Measurements from ENCODE around the gene TRPM3.

TRPM3 gene

DNA sequence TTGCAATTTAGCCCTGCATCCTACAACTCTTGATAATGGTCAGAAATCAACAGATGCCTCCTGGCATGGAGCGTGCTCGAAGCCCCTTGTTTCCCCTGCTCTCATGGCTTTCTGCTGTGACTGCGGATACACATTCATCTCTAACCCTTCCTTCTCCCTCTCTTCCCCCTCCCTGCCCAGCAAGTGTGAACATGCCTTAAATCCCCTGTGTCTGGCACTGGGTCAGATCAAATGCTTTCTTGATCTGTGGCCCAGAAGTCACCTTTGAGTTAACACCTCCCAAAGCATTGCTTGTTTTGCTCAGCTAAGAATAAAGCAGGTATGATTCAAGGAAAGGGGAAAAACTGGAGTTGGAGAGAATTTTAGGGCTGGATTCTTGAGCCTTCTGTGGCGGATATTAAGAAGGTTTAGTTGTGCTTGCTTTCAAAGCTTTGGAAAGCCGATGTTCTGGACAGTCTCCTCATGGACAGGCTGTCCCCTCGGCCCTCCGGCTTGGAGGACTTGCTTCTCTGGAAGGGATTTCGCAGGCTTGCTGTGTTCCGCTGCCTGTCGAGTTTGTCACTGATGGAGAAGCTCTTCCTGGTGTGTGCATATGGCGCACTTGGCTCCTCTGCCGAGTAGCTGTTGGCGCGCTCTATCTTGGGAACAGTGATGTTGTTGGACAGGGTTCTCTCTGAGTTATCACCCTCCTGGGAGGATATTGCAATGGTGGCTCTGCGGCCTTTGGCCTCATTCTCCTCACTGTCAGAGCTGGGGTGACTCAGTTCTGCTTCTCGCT lies 585.7 kb downstream of the TRPM3 start:
- no peak for DNase-seq (ENCODE audit: low read depth in 4 of 4, low spot score in 1 of 4)

DNA sequence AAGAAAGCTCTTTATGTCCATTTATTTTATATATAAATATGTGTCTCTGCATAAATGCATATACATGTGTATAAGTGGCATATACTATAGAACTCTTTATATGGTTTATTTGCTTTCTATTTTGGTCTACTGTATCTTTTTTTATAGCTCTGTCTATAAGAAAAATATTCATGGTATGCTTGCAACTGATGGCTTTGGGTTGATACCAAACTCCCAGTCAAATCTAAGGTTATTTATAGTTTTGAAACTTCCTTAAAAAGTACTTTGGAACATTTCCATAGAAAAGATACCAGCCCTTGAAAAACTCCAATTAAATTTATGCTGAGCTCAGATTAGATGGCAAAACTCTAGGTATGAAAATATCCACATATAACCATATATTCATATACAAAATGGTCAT lies 587.0 kb downstream of the TRPM3 start:
- no peak for DNase-seq (ENCODE audit: low read depth in 4 of 4, low spot score in 1 of 4)

DNA sequence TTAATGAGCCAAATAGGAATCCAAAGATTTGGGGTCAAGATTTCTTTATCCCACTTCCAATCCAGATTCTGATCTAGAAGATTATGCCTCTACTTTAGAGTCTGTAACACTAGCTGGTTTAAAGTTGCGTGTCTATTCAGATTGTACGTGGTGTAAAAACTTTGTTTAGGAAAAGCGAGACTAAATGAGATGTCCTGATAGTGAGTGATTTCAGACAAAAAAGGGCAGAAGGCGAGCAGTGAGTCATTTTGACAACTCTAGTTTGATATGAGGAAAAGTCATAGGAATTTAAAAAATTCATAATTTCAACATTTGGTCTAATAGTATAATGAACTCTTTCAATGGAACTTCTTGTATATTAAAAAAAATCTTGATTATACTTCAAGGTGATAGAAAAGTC lies 587.4 kb downstream of the TRPM3 start:
- DNase-seq (ENCODE audit: low read depth in 4 of 4, low spot score in 1 of 4), result no peak

DNA sequence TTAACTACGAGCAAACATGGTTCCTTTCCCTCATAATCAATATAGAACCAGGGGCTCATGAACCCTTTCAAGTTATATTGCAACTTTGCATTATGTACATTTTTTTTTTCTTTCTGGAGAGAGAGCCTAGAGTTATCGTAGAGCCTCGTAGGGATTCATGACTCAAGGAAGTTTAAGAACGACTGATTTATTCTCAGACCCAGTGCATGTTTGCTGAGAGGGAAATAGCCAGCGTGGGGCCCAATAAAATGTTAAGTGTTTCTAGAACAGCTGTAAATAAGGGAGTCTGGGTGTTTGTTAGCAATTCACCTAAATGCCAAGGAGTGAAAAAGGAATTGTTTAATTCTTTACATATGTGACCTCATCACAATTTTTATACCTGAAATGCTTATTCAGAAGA lies 587.9 kb downstream of the TRPM3 start:
- DNase-seq (ENCODE audit: low read depth in 4 of 4, low spot score in 1 of 4), result no peak

DNA sequence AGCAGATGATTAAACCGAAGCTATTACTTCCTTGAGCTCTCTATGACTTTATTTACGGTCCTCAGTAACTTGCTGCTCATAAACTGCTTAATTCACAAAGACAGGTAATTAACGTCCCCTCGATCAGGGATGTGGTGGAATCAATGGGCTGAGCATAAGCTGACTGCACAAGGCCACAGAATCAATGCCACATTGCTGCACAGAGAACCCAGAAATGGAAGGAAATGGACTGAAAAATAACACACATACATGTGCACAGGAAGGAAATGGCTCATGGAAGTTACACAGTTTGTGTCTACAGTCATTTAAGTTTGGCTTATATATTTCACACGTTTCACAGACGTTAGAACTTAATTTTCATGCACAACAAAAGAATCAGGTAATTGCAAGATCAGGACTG lies 588.7 kb downstream of the TRPM3 start:
- no peak for DNase-seq (ENCODE audit: low read depth in 4 of 4, low spot score in 1 of 4)

DNA sequence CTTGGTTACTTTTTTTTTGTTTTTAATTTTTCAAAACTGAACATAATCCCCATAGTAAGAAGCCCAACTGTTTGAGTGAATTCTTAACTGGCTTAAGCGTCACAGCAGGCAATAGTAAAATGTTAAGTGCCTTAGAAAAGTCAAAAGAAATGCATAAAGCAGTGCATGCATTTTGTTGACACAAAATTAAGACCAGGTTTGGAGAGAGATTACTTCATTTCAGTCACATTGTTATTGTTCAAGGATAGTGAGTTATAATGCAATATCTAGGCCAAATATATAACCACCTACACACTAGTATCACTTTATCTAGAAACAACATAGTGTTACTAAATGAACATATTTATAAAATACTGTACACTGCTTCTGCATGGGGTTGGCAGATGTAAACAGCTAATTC lies 590.1 kb downstream of the TRPM3 start:
- no peak for DNase-seq (ENCODE audit: low read depth in 4 of 4, low spot score in 1 of 4)

DNA sequence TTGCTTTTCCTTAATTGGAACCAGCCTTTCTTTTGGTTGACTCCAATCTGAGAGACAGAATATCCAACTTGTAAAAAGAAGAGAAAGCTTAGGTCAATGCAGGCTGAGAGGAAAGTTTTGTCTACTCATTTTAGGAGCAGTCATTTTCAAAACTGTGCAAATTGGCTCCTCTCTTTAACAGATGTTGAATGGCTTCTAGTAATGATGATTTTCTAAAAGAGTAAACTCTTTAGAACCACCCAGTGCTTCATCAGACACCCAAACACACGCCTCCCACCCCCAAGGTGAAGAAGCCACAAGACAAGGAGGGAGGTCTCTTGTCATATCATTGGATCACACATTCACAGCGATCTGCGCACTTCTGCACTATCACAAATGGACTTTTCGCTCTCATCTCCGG lies 590.7 kb downstream of the TRPM3 start:
- DNase-seq (ENCODE audit: low read depth in 4 of 4, low spot score in 1 of 4), result no peak

DNA sequence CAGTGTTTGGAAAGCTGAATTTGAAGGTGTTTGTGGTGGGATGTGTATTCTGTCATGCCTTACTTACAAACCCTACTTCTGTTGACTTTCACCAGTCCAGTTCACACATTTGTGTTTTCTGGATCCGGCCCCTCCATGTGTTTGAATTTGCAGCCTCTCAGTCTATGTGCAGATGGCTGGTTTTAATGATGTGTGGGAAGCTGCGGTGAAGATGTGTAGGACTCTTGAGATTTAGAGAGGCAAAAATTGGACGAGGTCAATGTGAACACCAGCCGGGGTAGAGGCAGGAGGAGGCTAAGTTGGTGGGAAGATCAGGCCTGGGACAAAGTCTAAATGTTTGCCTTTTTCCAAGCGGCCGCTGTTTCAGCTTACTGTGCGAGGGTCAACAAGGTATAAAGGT lies 591.6 kb downstream of the TRPM3 start:
- no peak for DNase-seq (ENCODE audit: low read depth in 4 of 4, low spot score in 1 of 4)

DNA sequence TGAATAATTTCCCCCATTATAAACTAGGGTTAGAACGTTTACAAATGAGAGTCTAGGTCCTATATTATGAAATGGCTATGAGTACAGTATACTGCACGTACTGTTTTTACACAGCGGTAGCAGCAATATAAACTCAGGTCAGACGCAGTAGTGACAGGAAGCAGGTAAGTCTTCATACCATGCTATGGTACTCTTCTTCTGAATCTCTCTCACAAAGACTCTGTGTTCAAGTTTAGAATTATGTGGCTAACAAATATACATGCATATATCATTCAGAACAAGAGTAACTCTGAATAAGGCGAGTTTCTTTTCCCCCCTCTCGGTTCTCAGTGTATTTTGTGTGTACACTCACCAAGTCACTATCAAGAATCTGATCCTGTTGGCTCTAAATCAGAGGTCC lies 592.0 kb downstream of the TRPM3 start:
- DNase-seq (ENCODE audit: low read depth in 4 of 4, low spot score in 1 of 4), result no peak

DNA sequence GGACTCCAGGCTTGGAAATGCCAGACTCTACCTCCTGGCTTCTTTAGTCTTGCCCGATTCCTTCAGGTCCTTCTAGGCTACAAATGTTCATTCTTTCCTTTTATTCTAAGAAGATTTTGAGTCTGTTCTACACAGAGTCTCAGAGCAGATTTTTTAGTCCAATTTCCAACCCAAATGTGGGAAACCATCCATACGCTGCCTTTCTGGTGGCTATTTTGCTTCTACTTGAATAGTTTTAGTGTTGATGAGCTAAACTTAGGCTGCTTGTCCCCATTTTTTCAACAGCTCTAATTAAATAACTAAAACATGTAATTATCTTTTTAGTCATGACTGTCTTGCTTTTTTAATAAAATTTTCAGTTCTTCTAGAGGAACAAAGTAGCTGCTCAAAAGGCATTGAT lies 594.5 kb downstream of the TRPM3 start:
- no peak for DNase-seq (ENCODE audit: low read depth in 4 of 4, low spot score in 1 of 4)

DNA sequence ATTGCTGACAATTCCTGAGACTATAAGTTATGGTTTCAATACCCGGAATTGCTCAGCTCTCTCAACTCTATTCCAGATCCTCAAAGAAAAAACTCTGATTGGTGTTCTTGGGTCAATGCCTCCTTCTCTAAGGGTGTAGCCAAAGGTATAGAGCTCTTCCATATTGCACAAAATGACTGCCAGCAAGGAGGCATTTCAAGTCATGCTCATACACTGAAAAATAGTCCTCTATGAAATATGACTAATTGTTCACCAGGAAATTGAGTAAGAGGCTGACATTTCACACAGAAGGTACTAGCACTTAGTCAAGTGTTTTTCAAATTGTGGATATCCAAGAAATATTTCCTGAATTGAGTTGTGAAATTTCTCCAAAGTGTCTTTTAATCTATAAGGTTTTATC lies 595.9 kb downstream of the TRPM3 start:
- no peak for DNase-seq (ENCODE audit: low read depth in 4 of 4, low spot score in 1 of 4)

DNA sequence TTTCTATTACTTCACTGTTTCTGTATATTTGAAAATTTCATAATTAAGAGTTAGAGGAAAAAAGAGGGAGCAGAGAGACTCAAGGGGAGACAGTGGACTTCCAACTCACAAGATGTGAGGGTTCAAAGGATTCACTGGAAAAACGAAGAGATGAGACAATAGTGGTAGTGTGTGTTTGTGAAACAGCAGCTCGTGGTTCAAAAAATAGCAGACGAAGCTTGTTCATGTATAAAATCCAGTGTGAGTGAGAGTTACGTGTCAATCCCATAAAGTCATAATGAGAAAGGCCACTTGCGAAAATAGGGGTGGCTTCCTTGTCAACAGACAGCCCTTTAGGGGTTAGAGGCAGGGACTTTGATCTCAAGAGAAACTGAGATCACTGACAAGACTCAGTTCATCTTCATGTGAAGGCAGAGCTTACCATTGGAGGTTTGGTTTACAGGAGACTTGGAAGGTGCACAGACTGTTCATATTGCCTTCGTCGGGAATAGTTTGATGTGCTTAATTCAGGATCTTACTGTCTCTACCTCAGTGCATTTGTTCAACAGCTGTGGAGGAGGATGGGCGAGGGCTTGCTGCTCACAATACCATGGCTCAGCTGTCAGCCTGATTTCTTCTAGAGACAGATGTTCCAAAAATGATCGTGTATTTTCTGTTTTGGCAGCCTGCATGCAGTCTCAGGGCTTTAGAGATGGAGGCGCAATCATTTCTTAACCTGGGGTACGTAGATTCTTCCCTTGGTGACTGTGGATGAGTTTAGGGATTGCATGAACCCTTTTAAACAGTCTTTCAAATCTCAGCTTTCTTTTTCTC lies 601.3 kb downstream of the TRPM3 start:
- no peak for DNase-seq (ENCODE audit: low read depth in 4 of 4, low spot score in 1 of 4)

DNA sequence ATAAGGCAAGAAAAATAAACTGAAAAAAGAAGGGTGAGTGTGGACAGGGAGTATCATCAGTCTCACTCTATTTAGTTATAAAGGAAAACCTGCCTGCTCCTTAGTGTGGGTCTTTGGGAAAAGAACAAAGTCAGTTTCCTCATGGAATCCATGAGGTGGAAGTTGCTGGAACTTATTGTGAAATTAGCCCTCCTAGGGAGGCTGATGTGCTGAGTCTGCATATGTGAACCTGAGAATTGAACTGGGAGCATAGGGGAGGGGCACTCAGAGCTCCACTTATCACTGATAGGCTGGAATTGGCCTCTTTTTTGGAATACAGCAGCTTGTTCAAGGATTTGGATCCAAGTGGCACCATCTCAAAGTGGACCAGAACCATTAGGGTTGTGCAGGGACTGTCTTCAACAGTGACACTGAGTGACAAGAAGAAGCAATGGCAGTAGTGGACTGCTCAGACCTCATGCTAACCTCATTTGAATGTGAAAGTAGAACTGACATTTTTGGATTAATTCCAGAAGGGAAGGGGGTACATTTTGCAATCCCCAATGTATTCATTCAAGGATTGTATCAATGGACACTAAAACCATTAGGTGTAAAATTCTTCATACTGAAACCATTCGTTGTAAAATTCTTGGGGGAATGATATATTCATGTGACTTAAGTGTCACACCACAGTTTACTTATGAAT lies 603.4 kb downstream of the TRPM3 start:
- DNase-seq (ENCODE audit: low read depth in 4 of 4, low spot score in 1 of 4), result no peak

DNA sequence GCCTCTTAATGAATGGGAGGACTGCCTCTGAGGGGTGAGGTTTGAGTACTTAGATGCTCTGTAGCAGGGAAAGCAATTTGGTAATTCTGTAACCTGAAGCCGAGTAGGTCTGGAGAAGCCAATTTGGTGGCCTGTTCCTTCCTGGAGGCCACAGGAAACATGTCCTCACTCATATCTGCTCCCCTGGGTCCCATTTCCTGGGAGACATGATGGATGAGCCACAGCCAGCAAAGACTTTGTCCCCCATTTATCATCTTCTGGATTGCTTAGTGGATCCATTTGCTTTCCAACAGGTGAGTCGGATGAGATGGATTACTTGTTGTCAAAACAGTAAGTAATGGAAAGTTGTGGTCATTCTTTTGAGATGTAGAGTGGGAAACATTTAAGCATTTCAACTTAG lies 607.1 kb downstream of the TRPM3 start:
- no peak for DNase-seq (ENCODE audit: low read depth in 4 of 4, low spot score in 1 of 4)

DNA sequence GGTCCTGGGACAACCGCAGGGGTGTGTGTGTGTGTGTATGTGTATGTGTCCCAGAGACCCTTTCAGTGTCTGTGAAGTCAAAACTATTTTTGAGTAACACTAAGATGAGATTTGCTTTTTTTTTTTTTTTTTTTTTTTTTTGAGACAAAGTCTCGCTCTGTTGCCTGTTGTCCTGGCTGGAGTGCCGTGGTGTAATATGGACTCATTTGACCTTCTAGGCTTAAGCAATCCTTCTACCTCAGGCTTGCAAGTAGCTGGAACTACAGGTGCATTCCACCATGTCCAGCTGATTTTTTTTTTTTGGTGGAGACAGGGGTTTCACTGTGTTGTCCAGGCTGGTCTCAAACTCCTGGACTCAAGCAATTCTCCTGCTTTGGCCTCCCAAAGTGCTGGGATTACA lies 609.6 kb downstream of the TRPM3 start:
- DNase-seq (ENCODE audit: low read depth in 4 of 4, low spot score in 1 of 4), result no peak

DNA sequence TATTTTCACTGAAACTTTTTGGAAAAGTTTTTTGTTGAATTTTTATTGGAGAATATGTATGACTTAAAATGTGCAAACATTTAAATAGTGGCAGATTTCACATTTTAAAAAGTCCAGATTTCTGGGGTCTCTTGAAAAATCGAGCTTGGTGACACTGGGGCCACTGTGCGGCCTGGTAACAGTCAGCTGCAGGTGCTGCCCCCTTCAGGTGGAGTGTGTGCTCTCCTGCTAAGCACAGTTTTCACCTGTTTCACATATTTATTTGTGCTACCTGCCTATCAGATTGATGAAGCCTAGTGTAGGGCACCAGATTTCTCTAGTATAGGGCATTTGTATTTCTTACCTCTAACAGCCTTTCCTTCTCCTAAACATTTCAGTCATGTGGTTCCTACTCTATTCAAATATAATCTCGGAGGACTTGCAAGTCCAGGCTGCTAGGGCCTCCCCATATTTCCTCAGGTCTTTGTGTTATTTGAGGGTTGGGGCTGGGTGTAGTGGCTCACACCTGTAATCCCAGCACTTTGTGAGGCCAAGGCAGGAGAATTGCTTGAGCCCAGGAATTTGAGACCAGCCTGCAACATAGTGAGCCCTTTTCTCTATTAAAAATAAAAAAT lies 611.2 kb downstream of the TRPM3 start:
- DNase-seq (ENCODE audit: low read depth in 4 of 4, low spot score in 1 of 4), result peak in 2 of 4 experiments; percentile 11 to 28

DNA sequence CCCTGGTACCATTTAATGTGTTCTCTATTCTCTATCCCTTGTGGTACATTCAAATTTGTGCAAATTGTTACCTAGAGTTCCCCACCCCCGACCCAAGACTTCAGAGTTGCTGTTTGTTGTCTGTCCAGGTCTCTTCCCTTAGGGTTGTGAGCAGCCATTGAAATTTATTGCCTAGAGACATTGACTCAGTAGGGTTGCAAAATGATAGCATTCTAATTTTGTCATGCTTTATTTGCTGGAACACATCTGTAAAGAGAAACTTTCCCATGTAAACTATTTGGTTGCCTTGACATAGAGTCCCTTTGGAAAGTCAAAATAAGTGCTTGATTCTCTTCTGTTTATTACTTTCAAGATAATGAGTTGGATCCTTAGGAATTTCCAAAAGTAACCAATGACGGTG lies 615.3 kb downstream of the TRPM3 start:
- DNase-seq (ENCODE audit: low read depth in 4 of 4, low spot score in 1 of 4), result no peak

DNA sequence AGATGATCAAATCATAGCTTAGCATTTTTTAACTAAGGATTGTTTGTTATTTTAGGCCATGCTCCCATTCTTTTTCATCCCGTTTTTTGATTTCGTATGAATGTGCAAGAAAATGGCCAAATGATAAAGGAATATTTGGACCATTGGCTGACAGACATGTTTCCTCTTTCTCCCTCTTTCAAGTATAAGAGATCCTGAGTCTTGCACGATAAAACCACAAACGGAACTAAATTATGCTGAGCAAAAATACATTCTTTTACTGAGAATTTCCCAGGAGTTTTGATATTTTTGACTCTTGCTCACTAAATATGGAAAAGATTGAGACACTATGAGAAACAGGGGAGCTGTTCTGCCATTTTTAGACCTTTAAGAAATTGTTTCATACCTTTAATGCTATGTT lies 616.6 kb downstream of the TRPM3 start:
- DNase-seq (ENCODE audit: low read depth in 4 of 4, low spot score in 1 of 4), result no peak

DNA sequence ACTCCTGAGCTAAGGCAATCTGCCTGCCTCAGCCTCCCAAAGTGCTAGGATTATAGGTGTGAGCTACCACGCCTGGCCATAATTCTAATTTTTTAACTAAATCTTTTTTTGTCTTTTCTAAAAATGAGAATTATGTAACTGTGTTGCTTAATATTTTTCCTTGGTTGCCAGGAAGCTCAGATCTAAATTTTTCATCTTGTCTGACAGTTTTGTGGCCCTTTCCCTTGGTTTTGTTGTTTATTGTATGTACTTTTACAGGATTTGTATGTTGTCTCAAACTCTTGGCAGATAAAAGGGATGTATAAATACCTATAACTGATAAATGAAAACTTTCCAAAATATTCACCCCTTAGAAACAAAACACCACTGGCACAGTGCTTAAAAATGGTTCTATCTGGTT lies 618.7 kb downstream of the TRPM3 start:
- no peak for DNase-seq (ENCODE audit: low read depth in 4 of 4, low spot score in 1 of 4)

DNA sequence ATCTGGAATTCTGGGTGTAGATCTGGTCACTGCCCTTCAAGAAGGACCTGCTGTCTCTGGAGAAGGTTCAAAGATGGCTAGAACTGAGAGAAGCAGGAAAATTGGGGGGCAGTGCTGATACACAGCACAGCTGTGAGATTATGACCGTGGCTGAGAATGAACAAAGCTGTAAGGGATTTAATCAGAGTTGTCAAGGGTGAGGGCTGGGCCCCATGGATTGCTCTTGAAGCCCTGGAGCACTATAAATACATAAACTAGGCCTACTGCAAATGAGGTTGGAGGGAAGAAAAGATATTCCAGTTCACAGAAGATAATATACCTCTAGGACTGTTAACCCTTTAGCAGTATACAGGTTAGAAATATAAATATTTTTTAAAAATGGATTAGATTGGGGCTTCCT lies 620.6 kb downstream of the TRPM3 start:
- no peak for DNase-seq (ENCODE audit: low read depth in 4 of 4, low spot score in 1 of 4)

DNA sequence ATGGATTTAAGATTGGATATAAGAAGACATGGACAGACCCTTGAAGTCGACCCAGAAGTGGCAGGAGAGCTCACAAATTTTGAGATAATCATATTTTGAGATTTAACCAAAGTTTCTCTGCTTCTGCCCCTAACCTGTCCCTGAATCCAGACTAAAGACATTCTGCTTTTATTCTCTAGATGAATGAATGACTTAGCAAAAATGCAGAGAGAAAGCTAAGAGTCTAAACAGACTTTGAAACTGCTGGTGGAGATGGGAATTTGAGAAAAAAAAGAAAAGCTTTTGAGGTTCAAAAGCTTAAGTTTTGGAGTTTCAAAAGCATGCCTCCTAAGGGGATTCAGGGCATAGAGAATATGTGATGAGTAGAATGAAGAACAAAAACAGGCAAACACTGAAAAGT lies 621.8 kb downstream of the TRPM3 start:
- DNase-seq (ENCODE audit: low read depth in 4 of 4, low spot score in 1 of 4), result no peak

DNA sequence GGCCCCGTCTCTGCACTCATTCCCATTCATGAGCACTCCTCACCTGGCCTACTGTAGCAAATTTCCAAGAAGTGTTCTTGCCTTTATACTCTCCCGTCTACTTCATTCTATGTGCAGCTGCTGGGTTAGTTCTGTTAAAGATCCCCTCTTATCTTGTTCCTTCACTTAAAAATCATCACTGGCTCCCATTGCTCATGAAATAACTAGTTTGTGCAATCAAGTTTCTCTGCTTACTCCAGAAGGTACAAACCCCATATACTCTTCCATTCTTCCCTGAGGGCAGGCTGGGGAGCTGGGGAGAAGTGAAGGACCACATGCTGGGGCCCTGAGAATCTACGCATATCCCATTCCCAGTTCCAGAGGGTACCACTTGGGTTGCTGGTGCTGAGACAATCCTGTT lies 622.6 kb downstream of the TRPM3 start:
- DNase-seq (ENCODE audit: low read depth in 4 of 4, low spot score in 1 of 4), result no peak
